ENCODE results near the gene PTP4A2. TPM values are rescaled to one million over a fixed set of nuclear protein-coding genes. Genes with fewer than 3 reads are reported as not detected.

PTP4A2 gene
- total RNA-seq (2022; extraction: Qiagen RNA extraction): 153 to 182 TPM (median 173 TPM) in 5 replicates

DNA sequence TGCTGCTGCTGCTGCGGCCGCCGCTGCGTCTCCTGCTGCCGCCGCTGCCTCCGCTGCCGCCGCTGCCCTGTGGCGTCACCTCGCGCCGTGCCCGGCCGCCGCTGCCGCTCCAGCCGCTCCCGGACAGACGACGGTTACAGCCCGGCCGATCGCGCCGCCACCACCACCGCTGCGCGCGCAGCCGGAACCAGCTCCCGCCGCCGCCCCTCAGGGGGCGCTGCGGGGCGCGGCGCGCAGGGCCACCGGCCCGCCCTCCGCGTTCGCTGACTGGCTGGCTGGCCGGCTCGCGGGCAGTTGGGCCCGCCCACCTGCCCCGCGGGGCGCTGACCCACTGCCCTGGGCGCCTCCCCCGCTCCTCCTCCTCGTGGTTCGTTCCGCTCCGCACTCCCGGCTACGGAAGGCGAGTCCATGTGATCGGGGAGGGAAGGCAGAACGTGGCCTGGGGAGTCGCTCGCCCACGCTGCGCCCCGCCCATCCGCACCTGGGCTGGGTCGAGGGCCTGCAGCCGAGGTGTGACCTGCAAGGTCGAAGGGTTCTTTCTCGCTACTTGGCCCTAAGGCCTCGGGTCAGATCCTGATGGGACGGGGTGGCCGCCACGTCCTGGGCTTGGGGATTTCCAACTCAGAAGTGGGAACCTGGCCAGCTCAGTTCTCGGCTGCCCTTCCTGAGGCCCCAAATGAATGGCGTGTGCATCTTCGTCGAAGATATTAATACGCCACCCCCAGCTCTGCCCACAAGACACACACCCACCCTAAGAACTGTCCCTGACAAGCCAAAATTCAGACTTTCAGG lies at the start of gene PTP4A2:
Gene PTP4A2, minus strand, starts transcription at position 185 of the 792 bp plus-strand sequence. CDS start 19,303 bp downstream, outside the sequence.

Other genes starting within 250 kb of the PTP4A2 start
- 2.8 to 4.5 TPM (median 3.8 TPM) in 5 replicates for gene COL16A1, start 234.4 kb downstream of the PTP4A2 start, total RNA-seq (2022; extraction: Qiagen RNA extraction)
- gene ADGRB2, start 174.0 kb downstream of the PTP4A2 start, total RNA-seq (2022; extraction: Qiagen RNA extraction): 4.0 to 5.3 TPM (median 4.9 TPM) in 5 replicates
- gene SPOCD1, start 122.3 kb downstream of the PTP4A2 start, total RNA-seq (2022; extraction: Qiagen RNA extraction): 3.6 to 4.9 TPM (median 3.9 TPM) in 5 replicates
- 119 to 146 TPM (median 134 TPM) in 5 replicates for gene KHDRBS1, start 75.5 kb upstream of the PTP4A2 start, total RNA-seq (2022; extraction: Qiagen RNA extraction)
- 8.2 to 11.6 TPM (median 10.6 TPM) in 5 replicates for gene TMEM39B, start 134.6 kb upstream of the PTP4A2 start, total RNA-seq (2022; extraction: Qiagen RNA extraction)
- gene KPNA6, start 169.7 kb upstream of the PTP4A2 start, total RNA-seq (2022; extraction: Qiagen RNA extraction): 13.9 to 20.7 TPM (median 14.9 TPM) in 5 replicates
- gene TXLNA, start 241.3 kb upstream of the PTP4A2 start, total RNA-seq (2022; extraction: Qiagen RNA extraction): 24.7 to 35.7 TPM (median 26.5 TPM) in 5 replicates

Measured in A549 treated with Hydrocortisone at 1 μM for 4 hours (cell line).